HG02588 (cell line): ENCODE measurements around the gene TCOF1.

ENCODE experiments used
- ATAC-seq: cut with Tn5 transposase; IDR thresholded peaks from one replicate; pipeline ENCODE4 v1.9.1; 2021; ENCODE audit warnings: mild to moderate bottlenecking, moderate library complexity; ENCODE audit not compliant: unreplicated experiment

The TCOF1 gene

DNA sequence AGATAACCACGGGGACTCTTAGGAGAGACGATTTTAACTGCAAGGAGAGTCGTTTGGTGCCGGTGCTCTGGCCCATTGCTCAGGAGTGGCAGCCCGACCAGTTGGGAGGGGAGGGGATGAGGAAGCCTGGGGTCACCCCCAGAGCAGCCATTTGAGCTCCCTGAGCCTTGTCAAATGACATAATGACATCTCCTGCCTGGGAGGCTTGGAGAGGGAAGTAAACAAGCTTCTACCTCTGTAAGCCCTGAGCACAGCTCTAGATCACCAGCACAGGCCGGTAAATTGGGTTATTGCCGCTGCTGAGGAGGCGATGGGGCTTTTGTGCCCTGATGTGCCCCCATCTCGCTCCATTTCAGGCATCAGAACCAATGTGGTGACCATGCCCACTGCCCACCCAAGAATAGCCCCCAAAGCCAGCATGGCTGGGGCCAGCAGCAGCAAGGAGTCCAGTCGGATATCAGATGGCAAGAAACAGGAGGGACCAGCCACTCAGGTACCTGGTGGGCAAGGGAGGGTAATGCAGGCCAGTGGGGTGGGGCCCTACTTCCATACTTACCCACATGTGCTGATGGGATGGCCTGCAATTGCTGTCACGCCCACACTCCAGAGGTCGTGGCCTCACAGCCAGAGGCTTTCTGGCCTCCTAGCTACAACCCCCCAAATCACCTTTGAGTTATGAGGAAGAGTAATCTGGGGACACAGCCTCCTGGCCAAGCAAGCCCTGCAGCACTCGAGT is 32.2 kb downstream of the TCOF1 start:
- ATAC-seq = no peak

DNA sequence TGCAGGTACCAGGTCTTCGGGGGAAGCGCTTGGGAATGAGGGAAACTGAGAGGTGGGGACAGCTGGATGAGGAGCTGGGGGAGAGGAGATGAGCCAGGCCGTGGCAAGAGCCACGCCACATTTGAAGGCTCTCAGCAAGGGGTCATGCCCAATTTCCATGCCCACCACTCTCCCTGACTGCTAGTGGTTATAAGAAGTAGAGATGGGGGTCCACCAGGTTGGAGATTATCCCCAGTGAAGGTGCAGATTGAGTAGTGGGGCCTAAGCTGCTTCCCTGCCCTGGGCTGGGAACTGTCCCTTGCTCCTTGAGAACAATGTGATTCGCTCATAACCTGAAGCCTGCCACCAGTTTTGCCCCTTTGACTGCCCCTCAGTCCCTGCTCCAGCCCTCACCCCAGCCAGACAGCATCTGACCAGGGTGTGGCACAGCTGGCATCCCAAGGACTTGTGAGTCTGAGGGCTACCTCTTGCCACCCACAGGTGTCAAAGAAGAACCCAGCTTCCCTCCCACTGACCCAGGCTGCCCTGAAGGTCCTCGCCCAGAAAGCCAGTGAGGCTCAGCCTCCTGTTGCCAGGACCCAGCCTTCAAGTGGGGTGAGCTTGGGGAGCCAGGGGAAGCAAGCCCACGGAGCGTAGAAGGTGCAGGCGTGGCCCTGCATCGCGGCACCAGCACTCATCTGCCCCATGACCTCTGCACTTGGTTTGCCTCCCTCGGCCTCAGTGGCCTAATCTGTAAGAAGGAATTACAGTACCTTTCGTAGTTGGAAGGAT is 33.8 kb downstream of the TCOF1 start:
- no peak for ATAC-seq

GRCh38 chr5:150391986-150392385 is 34.5 kb downstream of the TCOF1 start:
- no peak for ATAC-seq

DNA sequence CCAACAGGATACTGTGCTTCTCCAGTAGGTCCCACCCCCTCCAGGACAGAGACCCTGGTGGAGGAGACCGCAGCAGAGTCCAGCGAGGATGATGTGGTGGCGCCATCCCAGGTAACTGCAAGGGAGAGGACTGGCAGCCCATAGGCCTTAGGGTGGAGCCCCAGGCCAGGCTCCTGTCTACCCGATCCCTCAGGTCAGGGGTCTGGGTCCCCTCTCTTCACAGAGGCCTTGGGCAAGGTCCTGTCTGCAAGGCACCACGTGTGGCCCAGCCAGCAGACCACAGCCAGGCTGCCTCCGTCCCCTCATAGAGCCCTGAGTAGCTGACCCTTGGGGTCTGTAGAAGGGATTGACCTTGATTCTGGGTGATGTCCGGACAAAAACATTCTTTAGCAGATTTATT is 35.2 kb downstream of the TCOF1 start:
- no peak for ATAC-seq

GRCh38 chr5:150393096-150393645 is 35.7 kb downstream of the TCOF1 start:
- ATAC-seq = no peak

DNA sequence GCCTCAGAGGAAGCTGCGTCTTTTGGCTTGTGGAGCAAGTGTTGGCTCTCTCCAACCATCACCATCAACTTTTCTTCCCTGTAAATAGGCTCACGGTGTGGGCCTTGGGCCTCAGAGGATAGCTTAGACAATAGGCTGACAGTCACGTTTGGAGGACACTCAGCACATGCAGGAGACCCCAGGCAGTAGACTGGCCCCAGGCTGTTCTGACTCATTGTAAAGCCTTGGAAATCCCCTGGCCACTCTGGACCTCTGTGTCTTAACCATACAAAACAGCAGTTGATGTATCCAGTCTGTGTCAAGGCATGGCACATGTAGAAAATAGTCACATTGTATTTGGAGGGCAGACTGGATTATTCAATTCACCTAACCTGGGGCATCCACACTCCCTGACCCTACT is 36.6 kb downstream of the TCOF1 start:
- ATAC-seq = peak; percentile 63

GRCh38 chr5:150394912-150395687 is 37.6 kb downstream of the TCOF1 start:
- ATAC-seq = no peak

GRCh38 chr5:150395688-150395975 is 38.1 kb downstream of the TCOF1 start:
- ATAC-seq = no peak

DNA sequence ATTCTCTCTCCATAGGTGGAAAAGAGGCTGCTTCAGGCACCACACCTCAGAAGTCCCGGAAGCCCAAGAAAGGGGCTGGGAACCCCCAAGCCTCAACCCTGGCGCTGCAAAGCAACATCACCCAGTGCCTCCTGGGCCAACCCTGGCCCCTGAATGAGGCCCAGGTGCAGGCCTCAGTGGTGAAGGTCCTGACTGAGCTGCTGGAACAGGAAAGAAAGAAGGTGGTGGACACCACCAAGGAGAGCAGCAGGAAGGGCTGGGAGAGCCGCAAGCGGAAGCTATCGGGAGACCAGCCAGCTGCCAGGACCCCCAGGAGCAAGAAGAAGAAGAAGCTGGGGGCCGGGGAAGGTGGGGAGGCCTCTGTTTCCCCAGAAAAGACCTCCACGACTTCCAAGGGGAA is 38.8 kb downstream of the TCOF1 start:
- ATAC-seq = no peak

- no peak for ATAC-seq
These were observed 39.8 kb downstream of the TCOF1 start for GRCh38 chr5:150397146-150397781.

GRCh38 chr5:150397782-150398721 is 40.6 kb downstream of the TCOF1 start:
- ATAC-seq = no peak

DNA sequence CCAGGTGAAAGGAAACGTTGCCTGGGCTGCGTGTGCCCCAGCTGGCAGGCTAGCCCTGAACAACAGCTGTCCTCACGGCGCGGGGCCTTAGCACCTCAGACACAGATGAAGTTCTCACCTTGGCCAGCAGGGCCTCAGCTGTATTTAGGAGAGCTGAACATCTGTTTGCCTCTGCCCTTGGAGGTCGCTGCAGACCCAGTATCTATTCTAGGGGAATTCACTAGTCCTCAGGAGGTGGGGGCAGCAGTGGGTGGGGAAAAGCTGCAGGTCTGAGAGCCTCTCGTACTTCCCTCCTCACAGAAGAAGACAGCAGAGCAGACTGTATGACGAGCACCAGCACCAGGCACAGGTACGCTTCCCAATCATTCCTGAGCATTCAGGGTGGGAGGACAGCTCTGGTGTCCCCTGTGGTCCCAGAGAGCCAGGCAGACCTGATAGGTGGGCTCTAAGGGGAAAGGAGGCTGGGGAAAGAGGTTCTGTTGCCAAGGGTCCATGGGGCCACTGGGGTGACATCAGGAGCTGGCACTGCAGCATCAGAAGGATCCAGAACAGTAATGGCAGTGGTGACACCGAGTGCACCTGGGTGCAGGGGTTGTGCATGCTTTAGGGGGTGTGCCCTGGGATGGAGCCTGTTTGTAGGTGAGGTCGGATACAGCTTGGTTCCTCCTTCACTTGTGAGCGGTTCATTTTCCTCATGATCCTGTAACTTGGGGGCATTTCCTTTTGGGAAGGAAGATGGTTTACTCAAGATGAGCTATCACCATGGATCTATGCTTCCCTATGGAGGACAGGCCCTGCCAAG is 41.4 kb downstream of the TCOF1 start:
- peak; percentile 48 for ATAC-seq

- ATAC-seq = peak; percentile 9
These were observed 42.2 kb downstream of the TCOF1 start for GRCh38 chr5:150399524-150400211.

GRCh38 chr5:150400316-150401075 is 43.0 kb downstream of the TCOF1 start:
- ATAC-seq = no peak

- ATAC-seq = no peak
These were observed 43.5 kb downstream of the TCOF1 start for GRCh38 chr5:150401076-150401375.

- no peak for ATAC-seq
These were observed 44.1 kb downstream of the TCOF1 start for GRCh38 chr5:150401376-150402228.

DNA sequence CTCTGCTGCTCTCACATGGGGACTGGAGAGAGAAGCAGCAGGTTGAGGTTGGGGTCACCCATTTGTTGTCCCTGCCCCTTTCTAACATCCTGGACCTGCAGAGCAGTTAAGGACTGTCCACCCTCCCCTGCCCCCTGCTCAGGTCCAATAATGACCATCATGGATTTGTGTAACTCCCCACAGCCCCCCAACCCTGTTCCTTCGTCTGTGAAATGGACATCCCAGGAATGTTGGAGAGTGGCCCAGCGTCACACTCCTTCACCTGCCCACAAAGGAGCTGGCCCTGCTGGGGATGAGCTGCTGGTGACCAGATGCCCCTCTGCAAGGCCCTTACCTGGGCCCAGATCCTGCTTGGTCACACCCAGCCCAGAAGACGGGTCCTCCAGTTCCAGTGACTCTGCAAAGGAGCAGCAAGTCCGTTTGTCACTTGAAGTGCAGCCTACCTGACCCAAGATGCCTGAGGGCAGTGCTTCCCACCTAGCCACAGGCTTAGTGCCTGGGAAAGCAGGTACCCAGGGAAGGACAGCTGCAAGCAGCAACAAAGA is 44.8 kb downstream of the TCOF1 start:
- ATAC-seq = no peak
